Esophagus (tissue), 2 donors: ENCODE results near the gene PAX8. TPM values are rescaled to one million over a fixed set of nuclear protein-coding genes. Genes with fewer than 3 reads are reported as not detected.
"Not testable (repeated sequence)": the region's sequence is repeated elsewhere in the genome, so short reads cannot be mapped to it uniquely, and the experiment has no call there.

Source experiments
- H3K27ac ChIP-seq, 2 donors: one replicate each; pipeline ENCODE4 v1.5.1; 2013; ENCODE audit warnings: low read depth in 2 of 2, mild to moderate bottlenecking in 2 of 2, inconsistent platforms in 1 of 2, low read length in 1 of 2, moderate library complexity in 1 of 2
- H3K27me3 ChIP-seq, 2 donors: one replicate each; pipeline ENCODE4 v1.6.1; 2013; ENCODE audit warnings: low read length in 2 of 2, control low read depth in 1 of 2, mild to moderate bottlenecking in 1 of 2; ENCODE audit not compliant: insufficient read depth in 2 of 2, control insufficient read depth in 1 of 2
- H3K36me3 ChIP-seq, 2 donors: one replicate each; pipeline ENCODE4 v1.6.1; 2013; ENCODE audit warnings: low read length in 1 of 2; ENCODE audit not compliant: control insufficient read depth in 2 of 2, insufficient read depth in 2 of 2
- H3K4me1 ChIP-seq, 2 donors: one replicate each; pipeline ENCODE4 v1.6.1; 2013; ENCODE audit warnings: low read length in 1 of 2; ENCODE audit not compliant: control insufficient read depth in 2 of 2, insufficient read depth in 2 of 2
- H3K4me3 ChIP-seq, 2 donors: one replicate each; pipeline ENCODE4 v1.5.1; 2013; ENCODE audit warnings: low read length in 2 of 2, mild to moderate bottlenecking in 2 of 2, low read depth in 1 of 2, moderate library complexity in 1 of 2
- H3K9me3 ChIP-seq, 2 donors: one replicate each; pipeline ENCODE4 v1.6.1; 2013; ENCODE audit warnings: mild to moderate bottlenecking in 2 of 2, low read depth in 1 of 2, low read length in 1 of 2, moderate library complexity in 1 of 2; ENCODE audit not compliant: control insufficient read depth in 2 of 2, insufficient read depth in 1 of 2
- WGBS, 2 donors: extraction: QIAGEN DNeasy Blood & Tissue Kit; methylation state at CpG; one replicate each; pipeline ENCODE4 v1.1.7; 2013; 5-methylcytosine and 5-hydroxymethylcytosine counted together
- polyA plus RNA-seq, 2 donors: library from polyadenylated mRNA; stranded (reverse); fragments of 200-250 nt; gene quantifications; one replicate each; pipeline ENCODE4 v1.2.3, GENCODE V29; 2013
- donor health status: healthy with polysubstance abuse.
- donor health status: Bipolar disorder and iron deficiency.

The PAX8 gene
- polyA plus RNA-seq, 2 donors, result 0.28 to 4.0 TPM

DNA sequence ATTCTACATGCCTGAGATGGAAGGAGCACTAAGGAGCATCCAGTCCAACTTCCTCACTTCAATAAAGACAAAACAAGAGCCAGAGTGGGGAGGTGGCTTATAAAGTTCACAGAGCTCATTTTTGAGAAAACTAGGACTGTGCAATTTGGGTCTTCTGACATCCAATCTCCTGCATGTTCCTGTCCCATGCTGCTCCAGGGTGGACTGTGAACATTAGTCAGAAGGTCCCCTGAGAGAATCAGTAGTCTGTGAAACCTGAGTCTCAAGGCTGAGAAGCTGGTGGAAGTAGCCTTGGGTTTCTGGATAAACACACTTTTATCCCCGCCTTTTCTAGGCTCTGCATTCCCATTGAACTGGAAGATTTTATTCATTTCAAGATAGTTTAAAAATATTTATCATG is 33.1 kb upstream of the PAX8 start:
- H3K4me1 ChIP-seq, H3K27me3 ChIP-seq, H3K36me3 ChIP-seq, H3K9me3 ChIP-seq, H3K4me3 ChIP-seq, H3K27ac ChIP-seq: not testable (repeated sequence)
- 73 to 76% methylated on average over 1 of the region's 1 CpG for whole genome bisulfite sequencing, 2 donors

DNA sequence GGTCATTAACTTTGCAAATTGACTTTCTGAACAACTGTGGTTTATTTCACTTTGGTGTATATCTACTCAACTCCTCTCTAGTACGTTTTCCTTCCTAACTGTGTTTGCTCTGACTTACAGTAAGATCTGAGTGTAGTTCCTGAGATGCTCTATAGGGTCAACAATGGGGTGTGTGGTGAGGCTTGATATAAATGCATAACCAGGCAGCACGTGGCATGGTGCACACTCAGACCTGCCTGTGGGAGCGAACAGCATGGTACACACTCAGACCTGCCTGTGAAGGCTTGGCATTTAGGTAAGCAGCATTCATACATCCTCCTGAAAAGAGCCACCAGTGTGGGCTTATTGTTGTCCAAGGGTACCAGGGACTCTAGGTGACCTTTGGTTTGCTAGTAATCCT is 32.5 kb upstream of the PAX8 start:
- 77 to 82% methylated on average over 3 of the region's 3 CpGs for WGBS, 2 donors

DNA sequence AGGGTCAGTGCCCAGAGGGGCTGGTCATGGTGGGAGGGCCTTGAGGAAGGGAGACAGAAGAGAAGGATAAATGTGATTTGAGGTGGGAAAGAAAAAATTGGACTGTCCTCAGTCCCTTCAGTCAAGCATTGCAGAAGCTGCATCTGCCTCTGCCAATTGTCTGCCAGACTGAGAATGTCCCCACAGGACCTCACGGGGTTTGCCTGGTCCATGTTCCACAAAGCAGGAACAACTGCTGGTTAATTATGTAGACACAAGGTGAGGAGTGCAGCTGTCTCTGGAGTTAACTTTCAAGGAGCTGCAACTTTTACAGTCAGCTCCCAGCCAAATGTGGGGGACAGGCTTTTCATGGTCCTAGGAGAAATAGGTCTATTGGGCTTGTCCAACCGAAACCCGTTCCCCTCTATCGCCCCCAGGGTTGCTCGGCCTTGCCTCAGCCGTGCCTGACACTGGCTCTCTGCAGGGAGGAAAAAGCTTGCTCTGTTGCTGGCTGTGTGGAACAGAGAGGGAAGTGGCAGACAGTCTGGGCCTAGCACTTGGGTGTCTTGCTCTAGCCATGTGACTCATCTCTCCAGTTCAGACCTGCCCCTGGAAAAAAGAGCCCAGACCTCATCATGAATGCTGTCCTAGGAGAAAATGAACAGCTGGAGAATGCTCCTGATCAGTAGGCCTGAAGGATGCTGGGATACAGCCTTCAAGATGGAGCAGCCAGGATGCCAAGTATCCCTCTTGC is 31.1 kb upstream of the PAX8 start:
- Histone ChIP-seq H3K27me3 (no peaks in the 10 kb centered on the region), H3K9me3 (no peaks in the 10 kb centered on the region), H3K27ac (peak overlapping the region; percentile 36 to 80), H3K36me3 (no peaks in the 10 kb centered on the region), H3K4me3 (no peak overlapping the region), H3K4me1 (peaks cover 1 to 2% of the 10 kb centered on the region in 2 donors)
- 57 to 69% methylated on average over 6 of the region's 6 CpGs for WGBS, 2 donors

More for the DNA sequence above, 32.5 kb upstream of the PAX8 start:
- not testable (repeated sequence) for H3K4me1 ChIP-seq, H3K9me3 ChIP-seq, H3K36me3 ChIP-seq, H3K4me3 ChIP-seq, H3K27me3 ChIP-seq, H3K27ac ChIP-seq

DNA sequence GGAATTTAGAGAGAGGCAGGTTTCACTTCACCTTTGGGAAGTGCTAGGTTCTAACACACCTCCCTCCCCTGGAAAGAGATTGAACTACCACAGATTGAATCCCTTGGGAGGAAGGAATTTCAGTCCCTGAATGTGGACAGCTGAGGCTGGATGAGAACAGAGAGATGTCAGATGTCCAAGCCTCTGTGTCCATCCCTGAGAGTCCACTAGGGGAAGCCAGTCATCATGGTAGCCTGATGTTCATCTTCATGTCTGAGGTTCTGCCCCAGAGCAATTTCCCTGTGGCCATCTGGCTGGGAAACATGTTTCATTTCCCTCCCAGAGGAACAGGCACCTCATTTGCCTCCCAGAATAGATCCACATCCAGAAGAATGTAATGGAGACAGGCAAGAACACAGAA is 30.1 kb upstream of the PAX8 start:
- not testable (repeated sequence) for H3K9me3 ChIP-seq, H3K36me3 ChIP-seq, H3K27me3 ChIP-seq, H3K4me1 ChIP-seq, H3K4me3 ChIP-seq, H3K27ac ChIP-seq

DNA sequence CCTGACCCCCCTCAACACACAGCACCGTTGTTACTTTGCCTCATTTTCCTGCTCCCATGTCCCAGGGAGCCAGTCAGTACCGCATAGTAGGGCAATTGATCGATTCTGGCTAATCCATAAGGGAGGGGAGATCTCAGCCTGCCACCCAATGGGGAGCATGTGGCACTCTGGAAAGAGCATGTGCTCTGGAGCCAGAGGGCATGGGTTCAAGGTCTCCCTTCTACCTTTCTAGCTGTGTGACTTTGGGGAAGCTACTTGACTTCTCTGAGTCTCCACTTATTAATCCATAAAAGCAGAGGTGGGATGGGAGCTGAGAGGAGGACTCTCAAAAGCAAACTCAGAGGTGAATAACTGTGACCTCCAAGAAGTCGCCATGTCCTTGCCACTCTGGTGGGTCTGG is 27.5 kb upstream of the PAX8 start:
- H3K27ac ChIP-seq, H3K9me3 ChIP-seq, H3K27me3 ChIP-seq, H3K4me1 ChIP-seq, H3K36me3 ChIP-seq, H3K4me3 ChIP-seq: not testable (repeated sequence)
- WGBS, 2 donors, result 79 to 80% methylated on average over 3 to 4 of the region's 4 CpGs

DNA sequence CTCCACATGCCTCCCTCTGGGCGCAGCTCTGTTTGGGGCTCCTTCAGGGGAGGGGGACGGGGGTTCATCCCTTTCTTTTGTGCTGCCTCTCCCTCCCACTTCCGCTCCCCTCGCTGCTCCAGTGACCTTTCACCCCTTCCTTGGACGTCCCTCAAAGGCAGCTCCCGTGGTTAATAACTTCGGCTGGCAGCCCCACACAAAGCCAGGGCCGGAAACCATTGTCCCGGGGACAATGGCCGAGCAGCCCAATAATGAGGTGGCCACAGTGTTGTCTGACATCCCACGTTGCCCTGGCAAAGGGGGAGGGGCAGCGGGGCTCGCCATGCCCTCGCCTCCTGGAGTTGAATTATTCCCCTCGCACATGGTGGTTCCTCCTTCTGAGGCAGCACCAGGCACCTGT is 27.0 kb upstream of the PAX8 start:
- not testable (repeated sequence) for H3K9me3 ChIP-seq, H3K4me1 ChIP-seq
- WGBS, 2 donors, result 37 to 66% methylated on average over 15 of the region's 15 CpGs

DNA sequence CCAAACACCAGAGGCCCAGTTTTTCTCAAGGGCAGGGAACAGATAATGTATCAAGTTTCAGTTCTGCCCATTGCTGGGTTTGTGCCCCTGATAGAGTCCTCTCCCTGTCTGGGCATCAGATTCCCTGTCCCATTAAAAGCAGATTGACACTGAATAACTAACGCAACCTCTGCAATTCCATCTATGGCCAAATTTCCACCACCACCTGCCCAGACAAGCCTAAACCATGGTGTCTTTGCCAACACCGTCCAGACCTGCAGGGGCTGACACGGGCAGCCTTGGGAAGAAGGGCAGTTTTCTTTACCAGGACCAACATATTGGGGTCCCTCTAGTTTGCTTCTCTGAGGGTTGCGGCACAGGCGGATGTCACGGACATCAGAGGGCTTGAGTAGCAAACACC is 26.4 kb upstream of the PAX8 start:
- Histone ChIP-seq H3K36me3 (no peaks in the 10 kb centered on the region), H3K4me3 (no peak overlapping the region), H3K4me1 (peaks cover 4% of the 10 kb centered on the region in 2 donors), H3K27me3 (no peaks in the 10 kb centered on the region), H3K27ac (no peak overlapping the region), H3K9me3 (no peaks in the 10 kb centered on the region)
- 74 to 82% methylated on average over 6 of the region's 6 CpGs for WGBS, 2 donors

More for the DNA sequence above, 27.0 kb upstream of the PAX8 start:
- H3K4me3 ChIP-seq, H3K27me3 ChIP-seq, H3K27ac ChIP-seq, H3K36me3 ChIP-seq: not testable (repeated sequence)

DNA sequence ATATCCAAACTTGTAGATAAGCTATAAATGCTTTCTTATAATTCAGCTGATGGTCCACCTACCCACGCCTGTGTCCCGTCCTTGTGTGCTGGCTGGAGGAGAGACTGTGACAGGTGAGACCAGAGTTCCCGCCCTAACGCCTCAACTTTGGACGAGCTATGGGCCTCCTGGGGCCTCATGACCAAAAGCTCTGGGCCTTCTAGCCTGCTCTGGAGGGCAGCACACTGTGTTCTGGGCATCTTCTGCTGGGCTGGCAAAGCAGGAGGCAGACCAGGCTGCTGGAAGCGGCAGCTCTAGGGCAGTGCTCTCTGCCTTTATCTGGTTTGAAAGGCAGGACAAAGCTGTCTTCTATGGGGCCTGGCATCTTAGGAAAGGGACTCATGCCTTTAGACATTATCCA is 26.0 kb upstream of the PAX8 start:
- Histone ChIP-seq H3K9me3 (no peaks in the 10 kb centered on the region), H3K36me3 (no peaks in the 10 kb centered on the region), H3K4me1 (peaks cover 4% of the 10 kb centered on the region in 2 donors), H3K4me3 (no peak overlapping the region), H3K27me3 (no peaks in the 10 kb centered on the region), H3K27ac (no peak overlapping the region)
- 84 to 91% methylated on average over 6 of the region's 6 CpGs for WGBS, 2 donors

DNA sequence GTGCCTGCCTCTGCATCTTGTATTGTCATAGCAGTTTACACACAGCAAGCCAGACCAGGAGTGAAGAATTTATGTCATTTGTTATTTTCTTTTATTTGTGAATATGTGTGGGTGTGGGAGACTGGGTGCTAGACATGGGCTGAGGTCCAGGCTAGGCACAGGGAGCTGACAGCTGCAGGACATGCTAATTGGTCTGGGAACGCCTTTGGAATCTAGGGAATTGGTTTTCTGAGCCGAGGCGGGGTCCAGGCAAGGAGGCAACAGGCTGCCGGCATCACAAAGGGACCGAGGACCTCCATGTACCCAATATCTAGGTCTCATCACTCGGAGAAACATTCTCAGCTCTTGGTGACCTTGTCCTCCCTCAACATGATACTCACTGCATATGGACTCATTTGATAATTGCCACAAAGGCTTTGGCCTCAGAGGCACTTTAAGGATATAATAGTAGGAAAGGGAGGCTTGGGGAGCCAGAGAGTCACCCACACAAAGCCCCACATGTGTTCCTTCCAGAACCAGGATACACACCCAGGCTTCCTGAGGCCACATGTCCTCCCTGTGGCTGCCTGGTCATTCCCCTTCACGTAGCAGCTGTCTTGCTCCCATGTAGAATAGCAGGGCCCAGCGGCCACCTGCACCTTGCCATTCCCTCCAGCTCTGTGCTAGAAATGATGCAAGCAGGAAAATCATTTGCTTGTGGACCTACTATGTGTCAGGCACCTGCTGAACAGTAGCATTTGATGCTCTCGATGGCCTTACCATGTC is 23.7 kb upstream of the PAX8 start:
- not testable (repeated sequence) for H3K4me3 ChIP-seq, H3K9me3 ChIP-seq, H3K27me3 ChIP-seq, H3K4me1 ChIP-seq, H3K27ac ChIP-seq, H3K36me3 ChIP-seq
- 69 to 82% methylated on average over 9 of the region's 9 CpGs for WGBS, 2 donors

DNA sequence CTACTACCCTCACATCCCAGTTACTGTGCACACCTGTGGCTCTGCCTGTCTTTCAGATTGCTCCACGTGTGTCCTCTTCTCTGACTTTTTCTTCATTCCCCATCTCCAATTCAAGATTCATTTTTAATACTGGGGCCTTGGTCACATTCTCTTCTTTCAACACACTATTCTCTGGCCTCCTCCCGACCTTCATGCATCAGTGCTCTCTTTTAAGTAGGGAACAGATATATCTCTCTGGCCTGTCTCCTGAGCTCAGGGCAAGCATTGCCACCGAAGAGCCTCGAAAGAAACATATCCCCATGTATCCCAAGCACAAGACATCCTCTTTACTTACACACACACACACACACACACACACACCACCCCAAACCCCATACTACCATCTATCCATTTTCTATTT is 21.6 kb upstream of the PAX8 start:
- Histone ChIP-seq H3K27ac (no peak overlapping the region), H3K4me1 (peaks cover 4% of the 10 kb centered on the region in 2 donors), H3K9me3 (no peaks in the 10 kb centered on the region), H3K4me3 (no peak overlapping the region), H3K27me3 (no peaks in the 10 kb centered on the region), H3K36me3 (no peaks in the 10 kb centered on the region)
- WGBS, 2 donors, result 85 to 92% methylated on average over 4 of the region's 4 CpGs
